Activated naive CD4-positive, alpha-beta T cell treated with anti-CD3 and anti-CD28 coated beads, Interleukin-2, amount 50 U/mL, for 16 hours (primary cell): Measurements from ENCODE around the gene ADGRV1.

Experiments
- DNase-seq: peaks from one replicate; pipeline ENCODE4 v3.0.0-alpha.2; 2020

Gene ADGRV1

GRCh38 chr5:91125916-91126315, 567.3 kb downstream of the ADGRV1 start:
- no peak for DNase-seq

DNA sequence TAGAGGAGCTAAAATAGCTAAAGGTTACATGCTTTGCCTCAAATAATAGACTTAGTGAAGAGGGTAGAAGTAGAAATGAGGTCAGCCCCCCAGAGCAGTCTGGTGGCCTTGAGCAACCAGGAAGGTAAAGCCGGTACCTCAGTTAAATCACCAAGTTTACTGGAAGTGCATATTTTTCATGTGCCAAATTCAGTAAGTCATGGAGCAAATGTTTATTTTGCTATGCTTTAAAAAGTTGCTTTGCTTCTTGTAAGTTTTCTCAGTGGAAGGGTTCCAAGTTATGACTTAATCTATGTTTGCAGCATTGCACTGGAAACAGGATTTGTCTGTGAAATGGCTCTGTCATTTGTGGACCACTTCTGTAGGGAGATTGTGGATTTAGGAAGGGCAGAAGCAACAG, 567.9 kb downstream of the ADGRV1 start:
- DNase-seq = no peak

GRCh38 chr5:91126888-91127287, 568.3 kb downstream of the ADGRV1 start:
- DNase-seq = no peak

DNA sequence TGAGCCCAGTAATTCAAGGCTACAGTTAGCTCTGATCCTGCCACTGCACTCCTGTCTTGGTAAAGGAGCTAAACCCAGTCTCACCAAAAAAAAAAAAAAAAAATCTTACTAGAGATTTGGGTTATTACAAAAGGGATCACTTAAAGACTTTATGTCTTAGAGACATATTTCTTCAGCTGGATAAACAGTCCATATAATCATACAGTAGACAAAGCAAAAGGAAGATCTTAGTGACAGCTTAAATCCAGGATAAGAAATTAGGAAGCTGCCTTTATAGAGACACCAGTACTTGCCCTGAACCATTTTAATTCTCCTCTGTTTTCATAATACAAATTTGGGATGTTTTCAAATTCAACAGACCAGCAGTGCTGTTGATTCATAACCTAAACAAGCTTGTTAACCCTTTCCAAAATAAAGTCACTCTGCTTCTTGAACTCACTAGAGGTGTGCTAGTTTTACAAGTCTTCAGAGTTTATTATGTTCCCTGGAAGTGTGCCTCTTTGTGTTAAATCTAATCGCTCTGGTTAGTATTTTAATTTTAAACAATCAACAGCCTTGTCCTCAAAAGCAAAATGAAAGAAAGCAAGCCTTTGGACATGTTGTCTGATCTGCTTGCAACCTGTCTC, 569.0 kb downstream of the ADGRV1 start:
- DNase-seq = no peak

- no peak for DNase-seq
These were observed 570.0 kb downstream of the ADGRV1 start for GRCh38 chr5:91128604-91129003.

GRCh38 chr5:91129748-91130147, 571.2 kb downstream of the ADGRV1 start:
- DNase-seq = no peak

GRCh38 chr5:91130759-91131158, 572.2 kb downstream of the ADGRV1 start:
- no peak for DNase-seq

DNA sequence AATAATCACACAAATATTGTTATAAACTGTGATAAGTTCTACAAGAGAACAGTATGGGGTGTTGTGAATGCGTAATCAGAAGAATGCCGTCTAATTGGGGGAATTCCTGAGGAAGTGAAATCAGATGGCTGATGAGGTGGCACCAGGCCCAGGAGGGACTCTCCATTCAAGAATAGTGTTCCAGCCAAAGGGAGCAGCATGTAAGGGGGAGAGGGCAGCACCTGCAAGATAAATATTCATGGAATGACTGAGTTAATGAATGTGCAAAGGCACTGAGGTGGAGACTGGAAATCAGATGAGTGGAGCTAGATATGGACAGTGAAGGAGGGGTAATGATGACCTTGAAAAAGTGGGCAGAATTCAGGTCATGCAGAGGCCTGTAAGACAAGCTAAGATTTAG, 574.0 kb downstream of the ADGRV1 start:
- no peak for DNase-seq

DNA sequence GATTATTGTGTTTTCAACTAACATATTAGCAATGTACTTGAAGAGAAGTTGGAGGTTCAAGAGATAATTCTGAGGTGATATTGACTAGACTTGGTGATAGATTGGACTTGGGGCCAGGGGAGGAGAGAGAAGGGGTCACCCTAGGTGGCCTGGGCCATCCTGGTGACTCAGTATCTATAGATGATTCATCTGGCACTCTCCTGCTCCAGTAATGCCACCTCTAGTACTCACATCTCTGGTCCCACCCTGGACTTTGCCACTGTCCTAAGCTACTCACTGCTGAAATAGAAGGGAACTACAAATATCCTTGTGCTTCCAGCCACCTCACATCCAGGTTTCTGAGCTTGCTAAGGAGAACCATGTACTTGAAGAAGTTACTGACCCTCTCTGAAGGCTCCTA, 574.6 kb downstream of the ADGRV1 start:
- no peak for DNase-seq

DNA sequence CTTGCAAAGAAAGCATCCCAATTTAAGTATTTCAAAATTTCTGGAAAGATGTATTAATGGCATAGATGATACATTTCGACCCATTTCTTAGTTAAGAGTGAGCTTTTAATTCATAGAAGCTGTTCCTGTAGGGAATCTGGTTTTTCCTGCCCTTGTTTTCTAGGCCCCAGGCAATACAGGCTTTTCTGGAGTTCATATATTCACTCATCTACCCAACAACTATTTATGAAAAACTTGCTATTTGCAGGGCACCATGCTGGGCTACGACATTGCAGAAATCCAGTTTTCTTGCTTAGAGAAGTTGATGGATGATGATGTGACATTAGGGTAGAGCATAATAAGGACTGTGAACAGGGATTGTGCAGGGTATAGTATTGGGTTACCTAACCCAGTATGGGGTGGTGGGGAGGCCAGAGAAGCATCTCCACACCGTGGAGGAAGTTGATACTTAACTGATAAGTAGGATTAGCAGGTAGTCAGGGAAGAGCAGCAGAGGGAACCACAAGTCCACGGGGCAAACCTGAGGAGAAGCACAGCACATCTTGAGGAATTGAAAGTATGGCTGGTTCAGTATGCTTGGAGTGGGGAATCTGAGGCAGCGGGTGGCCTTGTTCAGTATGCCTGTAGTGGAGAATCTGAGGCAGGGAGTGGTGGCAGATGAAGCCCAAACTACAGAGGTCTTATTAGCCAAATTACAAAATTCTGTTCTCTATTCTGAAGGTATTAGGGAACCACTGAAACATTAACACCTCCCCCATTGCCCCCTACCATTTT, 577.1 kb downstream of the ADGRV1 start:
- no peak for DNase-seq

- DNase-seq = no peak
These were observed 577.7 kb downstream of the ADGRV1 start for GRCh38 chr5:91136271-91136670.

DNA sequence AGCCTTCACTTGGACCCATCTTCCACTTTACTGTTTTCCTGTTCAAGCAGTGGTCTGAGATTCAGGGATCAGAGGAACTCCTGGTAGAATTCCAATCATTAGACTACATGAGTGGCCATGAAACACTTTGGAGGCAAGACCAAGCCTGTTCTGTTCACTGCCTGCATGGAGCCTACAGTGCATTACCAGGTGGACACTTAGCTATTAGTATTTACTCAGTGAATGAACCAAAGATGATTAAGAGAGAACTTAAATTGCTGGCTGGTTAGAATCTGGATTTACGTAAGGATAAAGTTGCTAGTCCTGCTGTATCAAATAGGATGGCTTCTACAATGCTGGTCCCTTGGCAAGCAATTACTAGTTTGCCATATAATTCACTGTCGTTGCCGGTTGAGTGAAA, 579.0 kb downstream of the ADGRV1 start:
- no peak for DNase-seq

DNA sequence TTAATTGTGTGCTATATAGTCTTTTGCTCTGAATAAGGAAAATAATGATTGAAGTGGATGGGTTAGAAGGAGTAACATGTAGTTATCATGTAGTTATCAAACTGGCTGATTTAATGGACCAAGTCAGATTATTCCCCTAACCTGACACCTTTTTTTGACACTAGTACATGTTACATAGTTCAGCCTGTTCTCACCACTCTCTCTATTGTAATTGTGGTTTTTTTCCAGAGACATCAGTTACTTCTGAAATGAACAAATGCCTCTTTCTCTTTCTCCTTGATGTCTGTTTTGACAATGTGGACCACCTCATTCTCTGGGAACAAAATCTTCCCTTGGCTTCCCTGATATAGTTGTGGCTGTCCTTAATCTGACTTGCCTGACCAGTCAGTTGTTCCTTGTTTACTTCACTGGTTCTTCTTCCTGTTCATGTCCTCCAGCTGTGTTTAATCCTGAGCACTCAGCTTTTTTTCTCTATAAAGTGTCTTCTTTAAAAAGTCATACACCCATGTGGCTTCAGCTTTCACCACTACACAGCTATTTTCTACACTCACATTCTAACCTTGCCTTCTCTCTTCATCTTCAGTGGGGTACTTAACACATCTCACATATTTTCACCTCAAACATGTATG, 581.1 kb downstream of the ADGRV1 start:
- no peak for DNase-seq

DNA sequence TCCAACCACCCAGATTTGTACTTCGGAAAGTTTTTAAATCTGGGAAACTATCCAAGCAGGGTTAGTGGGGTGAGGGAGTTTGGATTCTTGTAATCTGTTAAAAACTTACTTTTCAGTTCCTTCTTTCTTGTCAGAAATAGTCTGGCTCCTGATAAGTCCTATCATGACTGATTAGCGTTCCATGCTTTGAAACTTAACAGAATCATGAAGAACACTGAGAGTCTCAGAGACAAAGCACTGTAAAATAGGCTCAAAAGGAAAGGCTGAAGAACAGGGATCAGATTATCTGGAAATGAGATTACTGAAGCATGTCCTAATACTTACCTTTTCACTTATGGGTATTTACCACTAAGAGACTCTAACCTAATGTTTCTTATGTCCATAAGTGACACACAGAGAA, 582.1 kb downstream of the ADGRV1 start:
- DNase-seq = no peak

DNA sequence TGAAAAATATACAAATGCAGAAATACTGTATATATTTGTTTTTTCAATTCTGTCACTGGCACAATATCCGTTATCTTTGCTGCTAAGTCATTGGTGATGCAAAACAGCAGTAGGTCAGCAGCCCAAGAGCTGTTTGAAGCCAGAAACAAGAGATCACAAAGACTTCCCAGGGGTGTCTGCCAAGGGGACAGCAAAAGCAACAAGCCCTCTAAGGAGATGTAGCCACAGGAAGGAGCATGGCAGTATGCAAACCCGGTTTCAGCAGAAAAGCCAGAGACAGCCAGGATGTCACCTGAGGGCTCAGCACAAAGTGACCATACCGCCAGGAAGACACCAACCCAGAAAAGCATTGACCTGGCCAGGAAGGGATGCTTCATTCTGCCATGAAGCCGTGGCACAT, 583.0 kb downstream of the ADGRV1 start:
- no peak for DNase-seq

- no peak for DNase-seq
These were observed 583.8 kb downstream of the ADGRV1 start for GRCh38 chr5:91142386-91142785.

- DNase-seq = no peak
These were observed 584.2 kb downstream of the ADGRV1 start for GRCh38 chr5:91142819-91143218.

DNA sequence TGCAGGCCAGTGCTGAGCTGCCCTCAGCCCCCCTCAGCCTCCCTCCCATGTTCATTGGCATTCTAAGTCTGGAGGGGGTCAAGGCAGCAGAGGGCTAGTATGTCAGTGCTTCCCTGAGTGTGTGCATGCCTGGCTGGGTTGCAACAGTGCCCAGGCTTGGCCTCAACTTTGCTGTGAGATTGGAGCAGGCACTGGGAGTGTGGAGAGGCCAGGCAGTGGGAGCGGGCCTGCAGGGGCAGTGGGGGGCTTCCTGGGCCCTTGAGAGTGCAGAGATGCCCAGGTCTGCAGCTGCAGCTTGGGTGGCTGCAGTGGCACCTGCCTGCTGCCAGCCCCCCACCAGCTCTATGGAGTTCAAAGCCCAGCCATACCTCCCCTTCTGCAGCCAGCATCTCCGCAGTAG, 585.2 kb downstream of the ADGRV1 start:
- no peak for DNase-seq

DNA sequence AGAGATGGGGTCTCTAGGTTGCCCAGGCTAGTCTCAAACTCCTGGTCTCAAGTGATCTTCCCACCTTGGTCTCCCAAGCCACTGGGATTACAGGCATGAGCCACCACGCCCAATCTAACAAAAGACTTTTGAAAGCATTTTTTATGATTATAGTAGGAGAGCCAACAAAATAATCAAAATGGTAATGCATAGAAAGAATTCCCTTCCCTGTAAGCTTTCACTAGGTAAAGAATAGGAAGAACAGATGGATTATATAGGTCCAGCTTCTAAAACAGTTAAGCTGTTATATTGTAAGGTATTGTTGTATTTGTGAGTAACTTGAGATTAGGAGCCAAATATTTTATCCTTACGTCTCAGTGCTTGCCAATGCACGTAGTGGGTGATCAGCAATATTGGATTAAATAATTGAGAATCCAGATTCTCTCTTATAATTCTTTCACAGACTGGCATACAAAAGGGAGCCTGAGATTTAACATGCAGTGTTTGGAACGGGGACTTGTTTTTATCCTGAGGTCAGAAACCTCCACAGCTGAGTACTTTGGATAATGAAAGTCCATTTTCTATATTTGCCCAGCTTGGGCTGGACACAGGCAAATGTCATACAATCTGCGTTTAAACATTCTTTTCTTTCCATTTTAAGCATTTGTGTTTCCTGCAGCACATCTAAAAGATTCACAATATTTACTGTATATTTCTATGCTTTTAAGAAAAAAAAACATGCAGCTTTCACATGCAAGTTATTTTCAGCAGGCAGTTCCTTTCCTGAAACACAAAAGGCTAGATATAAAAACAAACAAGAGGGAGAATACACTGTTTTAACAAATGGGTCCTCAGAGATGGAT, 586.1 kb downstream of the ADGRV1 start:
- DNase-seq = no peak

DNA sequence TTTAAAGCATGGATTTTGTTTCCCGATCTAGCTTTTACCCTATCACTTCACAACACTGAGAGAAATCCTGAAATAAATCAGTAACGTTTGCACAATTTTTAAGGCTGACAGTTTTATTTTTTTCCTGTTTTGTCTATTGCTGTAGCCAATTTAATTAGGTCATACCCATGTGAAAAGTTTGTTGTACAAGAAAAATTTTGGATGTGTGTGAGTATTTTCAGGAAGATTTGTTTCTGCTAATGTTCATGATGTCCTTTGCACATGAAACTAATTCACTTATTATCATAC, 586.7 kb downstream of the ADGRV1 start:
- DNase-seq = no peak

DNA sequence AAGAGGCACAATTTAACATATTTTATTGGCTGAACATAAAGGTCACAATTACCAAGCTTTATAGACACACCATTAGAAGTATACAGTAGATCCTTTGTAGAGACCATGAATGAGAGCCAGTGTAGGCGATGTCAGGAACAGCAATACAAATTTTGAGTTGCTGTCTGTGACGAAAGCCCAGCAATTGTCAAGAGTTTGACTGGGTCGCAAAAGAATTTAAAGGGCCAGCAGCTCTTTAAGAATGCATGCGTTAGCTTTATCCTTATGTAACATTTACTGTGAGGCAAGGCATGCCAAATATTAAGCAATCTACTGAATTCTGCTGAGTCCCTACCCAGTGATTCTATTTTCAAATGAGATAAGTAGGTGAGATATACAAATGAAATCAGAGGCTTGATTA, 587.6 kb downstream of the ADGRV1 start:
- DNase-seq = no peak

DNA sequence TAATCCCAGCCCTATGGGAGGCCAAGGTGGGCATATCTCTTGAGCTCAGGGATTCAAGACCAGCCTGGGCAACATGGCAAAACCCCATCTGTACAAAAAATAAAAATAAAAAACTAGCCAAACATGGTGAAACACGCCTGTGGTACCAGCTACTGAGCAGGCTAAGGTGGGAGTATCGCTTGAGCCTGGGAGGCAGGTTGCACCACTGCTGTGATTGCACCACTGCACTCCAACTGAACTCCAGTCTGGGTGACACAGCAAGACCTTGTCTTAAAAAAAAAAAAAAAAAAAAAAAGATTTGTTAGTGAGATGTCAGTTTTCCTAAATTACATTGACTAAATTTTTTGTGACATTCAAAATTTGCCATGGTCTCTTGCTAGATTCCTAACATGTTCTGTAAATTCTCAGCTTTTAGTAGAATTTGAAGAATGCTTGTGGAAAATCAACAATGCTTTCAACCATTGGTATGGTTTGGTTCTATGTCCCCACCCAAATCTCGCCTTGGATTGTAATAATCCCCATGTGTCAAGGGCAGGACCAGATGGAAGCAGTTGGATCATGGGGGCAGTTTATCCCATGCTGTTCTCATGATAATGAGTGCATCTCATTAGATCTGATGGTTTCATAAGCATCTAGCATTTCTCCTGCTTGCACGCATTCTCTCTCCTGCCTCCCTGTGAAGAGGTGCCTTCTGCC, 588.5 kb downstream of the ADGRV1 start:
- DNase-seq = no peak

DNA sequence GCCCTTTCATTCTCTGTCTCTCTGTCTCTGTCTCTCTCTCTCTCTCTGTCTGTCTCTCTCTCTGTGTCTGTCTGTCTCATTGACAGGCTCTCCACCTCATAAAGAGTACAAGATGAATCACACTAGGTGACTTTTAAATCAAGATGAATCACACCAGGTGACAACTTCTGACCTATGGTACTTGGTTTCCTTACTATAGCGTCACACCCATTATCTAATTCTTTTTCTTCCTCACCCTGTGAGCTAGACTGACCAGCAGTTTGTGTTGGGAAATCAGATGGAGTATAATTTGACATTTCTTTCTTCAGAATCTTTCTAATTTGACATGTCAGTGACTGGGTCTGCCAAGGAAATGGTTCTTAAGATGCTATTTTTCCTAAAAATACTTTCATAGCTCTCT, 591.6 kb downstream of the ADGRV1 start:
- DNase-seq = no peak
